Esophagus muscularis mucosa (tissue), 3 donors: ENCODE data around the gene MAP7.

ENCODE experiments used
- CTCF ChIP-seq, 3 experiments: fragments of 200-600 bp in 2 of 3; fragments of 450-650 bp in 1 of 3; sonication (generic) in 2 of 3; IDR thresholded peaks; one replicate each; pipeline ENCODE4 v1.5.1; 2017 to 2019; ENCODE audit warnings: antibody characterized with exemption in 3 of 3, mild to moderate bottlenecking in 2 of 3, moderate library complexity in 1 of 3
- POLR2A ChIP-seq: fragments of 450-650 bp; IDR thresholded peaks from one replicate; pipeline ENCODE4 v1.6.1; 2017; ENCODE audit warnings: antibody characterized with exemption, moderate library complexity, mild to moderate bottlenecking, low read depth

GRCh38 chr6:136522636-136523035 lies 27.6 kb downstream of the MAP7 start:
- TF ChIP-seq CTCF (IDR thresholded peaks at IDR 0.05): no peak
- no peak for TF ChIP-seq POLR2A
